Lung microvascular endothelial cell (primary cell): Measurements from ENCODE around the gene APOD. TPM values are rescaled to one million over a fixed set of nuclear protein-coding genes. Genes with fewer than 3 reads are reported as not detected.
"Not testable (repeated sequence)": the region's sequence is repeated elsewhere in the genome, so short reads cannot be mapped to it uniquely, and the experiment has no call there.

ENCODE experiments used
- DNase-seq, 2 donors: peaks; one replicate each; pipeline versions ENCODE4 v3.0.0 to v3.0.0-alpha.2; 2010; ENCODE audit warnings: low read depth in 2 of 2
- total RNA-seq: library from RNA; depleted of rRNA; stranded (reverse); fragments of >200 nt; gene quantifications from 2 replicates; pipeline ENCODE4 v1.2.1, GENCODE V29; 2014

APOD gene
- 2.4 and 144 TPM in 2 replicates for total RNA-seq

DNA sequence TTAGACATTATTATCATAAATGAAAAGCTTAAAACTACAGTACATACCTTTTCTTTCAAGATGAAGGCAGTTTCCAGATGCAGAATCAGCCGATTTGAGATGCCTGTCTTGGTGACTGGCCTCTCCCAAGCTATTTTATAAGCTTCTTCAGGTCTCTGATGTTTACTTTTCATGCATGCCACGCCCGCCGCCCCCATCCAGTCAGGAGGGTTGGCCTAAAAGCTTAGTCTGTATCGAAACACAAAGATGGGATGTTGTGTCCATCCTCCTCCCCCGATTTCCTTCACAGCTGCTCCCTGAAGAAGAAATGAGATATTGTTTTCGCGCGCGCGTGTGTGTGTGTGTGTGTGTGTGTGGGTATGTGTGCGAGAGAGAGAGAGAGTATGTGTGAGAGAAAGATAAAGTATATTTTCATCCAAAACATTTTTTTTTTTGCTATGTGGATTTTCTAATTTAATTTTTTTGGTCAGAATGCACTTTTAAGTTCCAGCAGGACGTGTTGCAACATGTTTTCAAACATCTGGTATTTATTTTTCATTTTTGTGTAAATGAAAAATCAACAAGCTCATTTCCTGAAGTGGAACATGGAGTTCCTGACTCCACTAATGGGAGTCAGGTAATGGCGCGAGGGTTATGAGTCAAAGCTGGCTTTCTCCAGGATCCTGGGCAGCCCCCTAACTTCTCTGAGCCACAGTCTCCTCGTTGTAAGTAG is at the start of gene APOD:
Gene APOD, minus strand, starts transcription at position 110 of the 712 bp plus-strand sequence. CDS start 4,479 bp downstream, outside the sequence.
- DNase-seq = peak; percentile 50 to 54

DNA sequence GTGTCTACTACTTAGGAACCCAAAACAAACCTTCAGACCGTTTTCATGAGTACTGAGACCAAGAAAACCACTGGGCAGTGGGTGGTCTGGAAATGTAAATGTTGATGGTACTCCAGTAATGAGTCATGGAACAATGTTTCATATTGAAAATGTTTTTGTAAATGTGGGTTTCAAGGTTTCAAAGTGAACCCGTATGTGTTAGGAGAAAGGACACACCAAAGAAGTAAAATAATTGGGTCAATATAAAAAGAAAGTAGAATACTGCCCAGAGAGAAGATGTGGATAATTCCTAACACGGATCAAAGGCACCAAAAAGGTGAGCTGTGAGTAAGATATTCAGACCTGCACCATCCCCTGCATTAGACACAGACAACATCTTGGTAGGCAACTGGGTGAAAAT is 49.6 kb upstream of the APOD start:
- not testable (repeated sequence) for DNase-seq

DNA sequence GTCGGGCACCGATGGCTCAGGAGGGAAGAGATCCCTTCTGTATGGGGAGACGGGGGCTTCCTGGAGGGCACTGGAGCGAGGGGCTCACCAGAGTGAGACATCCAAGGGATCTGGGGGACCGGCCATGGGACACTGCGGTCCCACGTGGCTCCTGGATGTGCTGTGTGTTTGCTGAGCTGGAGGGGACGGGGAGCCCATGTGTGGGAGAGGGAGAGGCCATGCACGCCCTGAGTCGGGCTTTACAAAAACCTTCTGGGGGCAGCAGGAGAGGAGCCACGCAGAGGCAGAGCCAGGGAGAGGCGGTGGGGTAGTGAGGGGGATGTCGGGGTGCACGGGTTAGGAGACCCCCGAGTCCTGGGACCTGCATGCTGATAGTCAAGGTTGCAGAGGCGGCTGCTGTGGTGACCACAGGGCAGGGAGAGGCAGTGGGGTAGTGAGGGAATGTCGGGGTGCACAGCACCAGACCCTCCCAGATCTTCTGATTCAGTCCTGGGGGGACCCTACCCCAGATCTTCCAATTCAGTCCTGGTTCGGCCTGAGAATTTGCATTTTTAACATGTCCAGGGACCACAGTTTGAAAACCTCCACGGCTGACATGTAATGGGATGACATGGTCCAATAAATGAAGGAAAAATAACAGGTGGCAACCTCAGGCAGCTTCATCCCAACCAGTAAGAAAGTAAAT is 48.9 kb upstream of the APOD start:
- DNase-seq = not testable (repeated sequence)

DNA sequence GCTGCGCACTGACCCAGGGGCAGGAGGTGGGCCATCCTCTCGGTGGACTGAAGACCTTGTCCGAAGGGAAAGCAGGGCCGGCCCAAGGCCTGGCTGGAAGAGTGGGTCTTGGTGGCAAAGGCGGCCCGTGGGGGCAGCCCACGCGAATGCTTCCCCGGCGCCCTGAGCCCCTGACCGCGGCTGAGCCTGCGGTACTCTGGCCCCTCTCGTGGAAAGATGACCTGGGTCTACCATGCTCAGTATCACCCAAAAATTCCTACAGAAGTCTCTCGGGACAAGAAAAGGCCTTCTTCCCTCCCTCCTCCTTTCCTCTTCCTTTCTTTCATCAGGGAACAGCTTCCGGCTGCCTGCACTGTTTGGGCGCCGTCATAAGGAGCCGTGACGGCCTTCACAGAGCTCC is 48.3 kb upstream of the APOD start:
- DNase-seq = not testable (repeated sequence)

DNA sequence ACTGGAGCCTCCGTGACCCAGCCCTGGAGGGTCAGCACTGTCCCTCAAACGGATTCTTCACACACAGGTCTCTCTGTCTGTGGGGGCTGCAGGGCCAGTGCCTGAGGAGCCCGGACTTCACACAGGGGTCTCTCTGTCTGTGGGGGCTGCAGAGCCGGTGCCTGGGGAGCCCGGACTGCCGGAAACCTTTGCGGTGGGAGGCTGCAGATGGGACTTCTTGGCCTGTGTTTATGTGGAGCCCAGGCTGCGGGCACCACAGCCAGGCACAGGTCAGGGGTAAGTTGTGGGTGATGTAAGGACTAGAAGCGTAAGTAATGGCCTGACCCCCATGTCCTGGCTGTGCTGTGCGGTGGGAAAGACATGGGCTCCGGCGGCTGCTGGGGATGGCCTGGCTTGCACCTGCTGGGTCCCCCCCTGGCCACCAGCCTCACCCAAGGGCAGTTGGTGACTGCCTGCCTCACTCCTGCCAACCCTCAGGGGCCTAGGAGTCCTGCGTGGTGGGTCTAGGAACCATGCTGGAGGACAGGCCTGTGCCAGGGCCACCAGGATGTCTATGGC is 47.3 kb upstream of the APOD start:
- DNase-seq = not testable (repeated sequence)

DNA sequence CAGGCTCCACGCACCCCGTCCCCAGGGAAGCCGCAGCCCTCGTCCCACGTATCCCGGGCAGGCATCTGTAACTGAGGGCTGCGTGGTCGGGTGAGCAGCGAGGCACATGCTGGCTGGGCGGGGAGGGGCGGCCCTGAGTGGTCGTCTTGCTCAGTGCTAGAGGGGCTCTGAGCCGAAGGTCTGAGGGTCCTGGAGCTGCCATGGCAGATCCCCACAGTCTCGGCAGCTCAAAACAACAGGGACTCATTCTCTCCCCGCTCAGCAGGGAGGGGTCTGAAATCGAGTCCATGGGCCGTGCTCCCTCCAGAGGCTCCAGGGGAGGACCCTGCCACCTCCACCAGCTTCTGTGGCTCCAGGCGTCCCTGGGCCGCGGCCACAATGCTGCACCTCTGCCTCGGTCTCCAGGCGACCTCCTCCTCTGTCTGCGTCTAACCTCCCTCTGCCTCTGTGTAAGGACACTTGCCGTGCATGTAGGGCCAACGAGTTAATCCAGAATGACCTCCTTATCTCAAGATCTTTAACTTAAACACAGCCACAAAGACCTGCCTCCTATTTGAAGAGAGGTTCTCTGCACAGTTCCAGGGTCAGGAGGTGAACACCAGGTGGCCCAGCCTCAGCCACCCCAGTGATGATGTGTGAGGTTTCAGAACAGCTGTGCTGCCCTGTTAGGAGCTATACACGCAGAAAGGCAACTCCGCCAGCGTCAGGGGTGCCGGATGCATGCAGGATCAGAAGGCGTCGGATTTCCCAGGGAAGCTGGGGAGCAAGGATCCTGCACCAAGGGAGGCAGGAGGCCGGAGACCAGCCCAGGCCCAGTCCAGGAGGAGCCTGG is 46.6 kb upstream of the APOD start:
- DNase-seq = not testable (repeated sequence)

DNA sequence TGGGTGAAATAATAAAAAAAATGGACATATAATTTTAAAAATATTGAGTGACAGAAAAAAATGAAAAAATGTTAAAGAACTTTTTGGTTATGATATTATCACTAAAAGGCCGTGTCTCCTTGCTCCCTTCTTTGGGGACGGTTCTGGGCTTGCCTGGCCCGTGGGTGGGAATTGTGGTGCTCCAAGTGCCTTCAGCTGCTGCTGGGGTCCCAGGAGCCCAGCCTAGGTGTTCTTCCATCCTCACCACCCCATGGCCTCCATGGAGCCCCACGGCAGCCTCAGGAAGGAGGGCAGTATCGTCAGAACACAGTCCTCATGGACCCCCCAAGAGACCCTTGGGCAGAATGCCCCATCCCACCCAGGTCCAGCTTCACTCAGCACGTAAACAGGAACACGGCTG is 45.9 kb upstream of the APOD start:
- not testable (repeated sequence) for DNase-seq

DNA sequence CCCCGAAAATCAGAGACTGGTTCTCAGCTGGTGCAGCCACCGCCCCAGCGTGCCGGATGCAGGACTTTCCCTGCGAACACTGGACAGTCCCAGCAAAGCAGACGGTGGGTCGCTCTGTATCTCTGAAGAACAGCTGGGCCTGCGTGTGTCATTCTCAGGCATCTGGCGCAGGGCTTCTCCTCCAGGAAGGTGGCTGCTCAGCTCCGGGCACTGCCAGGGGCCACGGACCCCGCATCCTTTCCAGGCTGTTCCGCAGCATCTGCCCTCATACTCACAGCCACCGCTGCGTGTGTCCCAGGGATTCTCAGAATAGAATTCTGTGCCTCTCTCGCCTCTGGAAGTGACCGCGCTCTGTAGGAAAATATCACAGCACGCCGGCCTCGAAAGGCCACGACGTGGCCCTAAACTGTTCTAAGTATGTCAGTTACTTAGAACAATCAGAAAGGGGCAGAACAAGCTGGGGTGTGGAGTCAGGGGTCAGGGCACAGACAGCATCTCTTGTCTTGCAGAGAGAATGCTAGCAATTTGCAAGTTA is 44.7 kb upstream of the APOD start:
- not testable (repeated sequence) for DNase-seq

DNA sequence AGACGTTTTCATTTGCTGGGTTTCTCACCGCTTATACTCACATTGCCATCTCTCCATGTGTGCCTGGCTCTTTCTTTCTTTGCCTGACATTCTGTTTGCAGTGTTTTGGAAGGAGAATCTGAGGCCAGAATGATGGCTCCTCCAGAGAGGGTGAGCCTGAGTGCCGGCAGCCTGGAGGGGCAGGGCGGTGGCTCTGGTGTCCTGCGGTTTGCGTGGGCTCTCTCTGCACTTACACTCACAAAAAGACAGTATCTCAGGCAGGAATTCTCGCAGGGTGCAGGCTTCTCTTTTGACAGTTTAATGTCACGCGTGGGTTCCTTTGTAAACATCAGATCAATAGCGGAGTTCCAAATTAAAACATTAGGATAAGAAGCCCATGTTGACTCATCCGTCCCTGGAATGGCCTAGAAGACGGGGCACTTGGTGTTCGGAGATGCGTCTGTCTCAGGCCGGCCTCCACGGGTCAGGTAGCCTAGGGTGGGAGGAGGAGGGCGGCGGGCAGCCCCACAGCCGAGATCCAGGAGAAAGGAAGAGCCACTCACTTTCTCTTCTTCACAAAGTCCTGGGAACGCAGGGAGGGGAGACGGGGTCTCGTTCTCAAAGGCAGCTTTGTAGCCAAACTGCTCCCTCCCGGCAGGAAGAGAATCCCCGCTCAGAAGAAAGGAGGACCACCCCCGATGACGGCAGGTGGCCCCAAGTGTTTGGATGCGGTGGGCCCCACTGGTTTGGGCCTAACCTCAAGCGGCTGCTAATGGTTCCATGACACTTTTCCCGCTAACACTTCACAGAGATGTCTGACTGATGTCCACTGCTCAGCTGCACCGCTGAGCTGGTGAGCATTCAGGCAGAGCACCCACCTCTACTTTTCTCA is 44.0 kb upstream of the APOD start:
- not testable (repeated sequence) for DNase-seq

DNA sequence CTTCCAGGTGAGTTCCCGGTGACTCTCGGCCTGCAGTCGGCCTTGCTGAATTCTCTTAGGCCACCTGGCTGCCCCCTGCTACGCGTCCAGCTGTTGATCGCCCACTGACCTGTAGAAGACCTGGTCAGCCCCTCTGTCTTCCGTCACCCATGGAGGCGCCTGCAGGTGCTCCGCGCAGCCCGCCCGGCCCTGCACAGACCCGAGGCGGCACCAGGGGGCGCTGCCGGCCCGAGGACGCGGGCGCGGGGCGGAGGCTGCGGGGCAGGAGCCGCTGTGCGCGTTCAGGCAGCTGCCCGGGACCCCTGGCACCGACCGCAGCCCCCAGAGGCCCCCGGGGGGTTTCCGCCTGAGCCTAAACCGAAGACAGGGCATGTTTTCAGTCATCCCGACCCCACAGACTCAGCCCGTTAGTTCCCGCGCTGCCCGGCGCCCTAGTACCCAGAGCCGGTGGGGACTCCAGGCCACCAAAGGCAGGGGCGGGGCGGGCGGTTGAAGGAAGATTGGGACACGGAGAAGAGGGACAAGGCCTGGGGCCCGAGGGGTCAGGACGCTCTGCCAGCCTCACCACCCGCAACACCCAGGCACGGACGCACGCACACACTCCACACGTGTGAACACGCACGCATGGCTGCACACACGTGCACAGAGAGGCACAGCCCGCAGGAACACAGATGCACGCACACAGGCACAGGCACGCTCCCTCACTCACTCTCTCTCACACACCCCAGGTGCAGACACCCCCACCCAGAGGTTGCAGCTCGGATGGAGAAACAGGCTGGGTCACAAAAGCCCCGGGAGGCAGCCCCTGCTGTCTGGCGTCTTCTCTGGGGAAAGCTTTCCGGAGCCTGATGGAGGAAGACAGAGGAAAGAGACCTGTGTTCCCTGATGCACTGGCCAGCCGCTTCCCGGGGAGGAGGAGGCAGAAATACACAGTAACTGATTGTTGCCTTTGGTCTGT is 41.1 kb upstream of the APOD start:
- DNase-seq = not testable (repeated sequence)

DNA sequence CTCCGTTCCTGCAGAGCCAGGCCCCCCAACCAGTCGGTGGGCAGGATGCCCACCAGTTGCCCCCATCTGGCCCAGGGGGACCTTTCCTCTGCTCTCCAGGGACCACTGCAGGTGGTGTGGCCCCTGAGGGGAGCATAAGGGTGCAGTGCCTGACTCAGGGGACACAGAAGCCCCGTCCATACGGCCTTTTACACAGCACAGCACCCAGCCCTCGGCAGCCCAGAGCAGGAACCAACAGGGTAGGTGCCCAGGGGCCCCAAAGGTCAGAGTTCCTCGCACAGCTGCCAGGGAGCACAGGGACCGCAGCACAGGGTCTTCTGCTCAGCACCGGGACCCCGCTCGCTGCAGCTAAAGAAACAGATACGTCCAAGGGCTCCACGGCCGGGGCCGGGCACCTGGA is 40.4 kb upstream of the APOD start:
- DNase-seq = not testable (repeated sequence)

DNA sequence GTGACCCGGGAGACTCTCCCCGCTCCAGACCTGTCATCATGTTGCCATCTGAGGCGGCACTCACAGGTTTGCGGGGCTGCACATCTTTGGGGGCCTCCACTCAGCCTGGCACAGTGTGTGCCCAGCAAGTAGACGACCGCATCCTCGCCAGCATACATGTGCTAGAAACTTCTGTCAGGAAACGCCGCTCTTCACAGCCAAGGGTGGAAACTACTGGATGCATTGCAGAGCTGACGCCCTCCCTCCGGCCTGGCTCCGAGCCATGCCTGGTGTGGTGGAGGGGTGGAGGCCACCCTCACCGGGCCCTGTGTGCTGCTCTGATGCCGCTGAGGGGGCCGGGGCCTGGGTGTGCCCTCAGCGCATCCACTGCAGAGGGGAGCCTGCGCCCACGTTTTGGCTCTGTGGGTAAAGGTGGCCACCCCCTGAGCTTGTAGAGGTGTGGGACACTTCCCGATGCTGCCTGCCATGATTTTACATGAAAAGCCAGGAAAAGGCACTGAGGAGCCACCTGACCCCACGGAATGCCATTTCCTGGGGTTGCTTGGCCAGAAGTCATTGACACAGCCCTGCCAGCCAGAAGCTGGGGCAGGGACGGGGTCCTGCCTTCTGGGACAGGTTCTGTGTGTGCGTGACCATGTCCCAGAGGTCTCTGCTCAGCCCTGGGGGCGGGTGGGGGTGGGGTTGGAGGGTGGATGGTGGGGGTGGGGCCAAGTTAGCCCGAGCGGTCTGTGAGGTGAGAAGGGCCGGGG is 39.7 kb upstream of the APOD start:
- DNase-seq = not testable (repeated sequence)

DNA sequence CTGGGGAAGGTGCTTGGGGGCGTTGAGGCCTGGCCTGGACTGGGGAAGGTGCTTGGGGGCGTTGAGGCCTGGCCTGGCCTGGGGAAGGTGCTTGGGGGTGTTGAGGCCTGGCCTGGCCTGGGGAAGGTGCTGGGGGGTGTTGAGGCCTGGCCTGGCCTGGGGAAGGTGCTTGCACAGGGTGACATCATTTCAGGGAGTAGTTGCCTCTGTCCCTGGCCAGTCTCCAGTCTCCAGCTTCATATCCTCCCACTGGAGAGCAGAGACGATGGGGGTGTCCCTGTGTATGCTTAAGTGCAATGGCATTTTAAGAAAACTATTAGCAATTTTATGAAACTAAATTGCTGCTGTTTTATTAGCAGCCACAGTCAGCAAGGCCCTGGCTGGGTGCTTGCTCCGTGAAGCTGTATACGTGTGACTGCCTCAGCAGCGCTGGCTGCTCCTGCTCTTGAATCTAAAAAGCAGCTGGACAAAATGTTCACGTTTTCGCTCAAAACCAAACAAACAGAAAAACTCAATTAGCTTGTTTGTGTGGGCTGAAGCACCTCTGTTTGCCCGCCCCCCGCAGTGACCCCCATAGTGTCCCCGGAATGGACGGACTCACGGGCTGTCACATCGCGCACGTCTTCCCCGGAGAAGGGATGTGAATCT is 38.9 kb upstream of the APOD start:
- DNase-seq = not testable (repeated sequence)

DNA sequence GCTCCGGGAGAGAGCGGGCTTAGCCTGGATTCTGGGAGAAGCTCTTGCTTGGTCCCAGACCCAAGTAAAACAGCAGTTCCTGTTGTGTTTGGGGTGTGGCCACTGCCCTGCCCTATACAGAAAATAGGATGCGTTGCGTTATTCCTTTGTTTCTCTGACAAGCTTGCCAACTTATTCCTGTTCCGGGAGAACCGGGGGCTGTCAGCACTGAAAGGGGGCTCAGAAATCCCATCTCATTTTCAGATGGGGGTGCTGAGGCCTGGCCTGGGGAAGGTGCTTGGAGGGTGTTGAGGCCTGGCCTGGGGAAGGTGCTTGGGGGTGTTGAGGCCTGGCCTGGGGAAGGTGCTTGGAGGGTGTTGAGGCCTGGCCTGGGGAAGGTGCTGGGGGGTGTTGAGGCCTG is 38.3 kb upstream of the APOD start:
- DNase-seq = not testable (repeated sequence)

DNA sequence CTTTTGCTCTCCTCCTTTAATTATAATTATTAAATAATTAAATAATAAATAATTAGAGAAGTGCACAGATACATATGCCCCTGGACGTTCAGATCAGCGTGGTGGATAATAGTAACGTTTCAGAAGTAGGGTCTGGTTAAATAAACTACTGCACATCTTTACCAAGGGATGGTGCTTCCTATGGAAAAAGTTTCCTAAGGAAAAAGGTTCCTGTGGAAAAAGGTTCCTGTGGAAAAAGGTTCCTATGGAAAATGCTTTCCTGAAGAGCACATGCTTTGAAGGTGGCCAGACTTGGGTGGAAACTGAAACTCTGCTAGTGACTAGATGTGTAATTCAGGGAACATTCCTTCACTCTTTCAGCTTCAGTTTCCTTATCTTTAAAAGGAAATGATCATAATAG is 37.4 kb upstream of the APOD start:
- peak in 1 of 2 donors; percentile 22 for DNase-seq

DNA sequence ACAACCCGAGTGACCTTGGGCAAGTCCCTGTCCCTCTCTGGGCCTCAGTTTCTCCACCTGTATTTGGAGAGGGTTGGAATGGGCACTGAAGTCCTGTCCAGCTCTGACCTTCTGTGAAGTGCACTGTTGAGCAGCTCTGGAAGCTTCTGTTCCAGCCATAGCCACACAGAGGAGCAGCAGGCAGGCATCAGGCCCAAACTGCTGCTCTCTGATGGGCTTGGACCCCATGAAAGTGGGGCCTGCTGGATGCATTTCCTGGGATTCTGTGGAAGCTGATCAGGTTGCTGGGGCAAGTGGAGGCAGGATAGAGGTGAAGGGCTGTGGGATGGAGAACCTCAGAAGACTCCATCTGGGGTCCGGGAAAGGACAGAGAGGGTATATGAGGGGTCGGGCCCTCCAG is 36.7 kb upstream of the APOD start:
- DNase-seq = not testable (repeated sequence)

DNA sequence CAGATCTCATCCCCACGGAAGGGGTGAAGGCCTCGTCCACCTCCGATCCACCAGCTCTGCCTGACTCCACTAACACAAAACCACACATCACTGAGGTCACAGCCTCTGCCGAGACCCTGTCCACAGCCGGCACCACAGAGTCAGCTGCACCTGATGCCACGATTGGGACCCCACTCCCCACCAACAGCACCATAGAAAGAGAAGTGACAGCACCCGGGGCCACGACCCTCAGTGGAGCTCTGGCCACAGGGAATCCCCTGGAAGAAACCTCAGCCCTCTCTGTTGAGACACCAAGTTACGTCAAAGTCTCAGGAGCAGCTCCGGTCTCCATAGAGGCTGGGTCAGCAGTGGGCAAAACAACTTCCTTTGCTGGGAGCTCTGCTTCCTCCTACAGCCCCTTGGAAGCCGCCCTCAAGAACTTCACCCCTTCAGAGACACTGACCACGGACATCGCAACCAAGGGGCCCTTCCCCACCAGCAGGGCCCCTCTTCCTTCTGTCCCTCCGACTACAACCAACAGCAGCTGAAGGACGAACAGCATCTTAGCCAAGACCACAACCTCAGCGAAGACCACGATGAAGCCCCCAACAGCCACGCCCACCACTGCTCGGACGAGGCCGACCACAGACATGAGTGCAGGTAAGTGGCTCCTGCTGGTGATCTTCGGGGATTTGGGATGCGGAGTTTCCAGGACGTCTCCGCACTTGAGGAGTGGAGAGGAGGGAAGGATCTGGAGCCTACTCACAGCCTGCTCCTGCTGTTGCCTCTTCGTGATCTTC is 36.0 kb upstream of the APOD start:
- not testable (repeated sequence) for DNase-seq
